Suprapubic skin (tissue), 4 donors: Measurements from ENCODE around the gene SFTPD. TPM values are rescaled to one million over a fixed set of nuclear protein-coding genes. Genes with fewer than 3 reads are reported as not detected.

Experiments
- total RNA-seq, 4 donors: library from RNA; depleted of rRNA; stranded (reverse); fragments of >200 nt; gene quantifications; one replicate each; pipeline ENCODE4 v1.1.0, GENCODE V29; 2016

The SFTPD gene
- total RNA-seq, 4 donors from 2014 or later = 2.7 to 4.7 (median 3.0) TPM; not detected in 1

Other genes with a start within 250 kb of the SFTPD start
- gene NUTM2B, start 245.9 kb downstream of the SFTPD start, total RNA-seq = under 1 TPM in 3 of 4 donors, not detected in 1; 0.11 to 0.25 (median 0.24) TPM
- not detected for gene NUTM2E, start 122.4 kb downstream of the SFTPD start, total RNA-seq
- 10 to 100 TPM; 34.0 to 90.8 (median 77.2) TPM for gene TMEM254, start 129.6 kb upstream of the SFTPD start, total RNA-seq
- 10 to 100 TPM in 2 of 4 donors, 1 to 10 TPM in 2; 5.6 to 18.5 (median 9.2) TPM for gene PLAC9, start 183.6 kb upstream of the SFTPD start, total RNA-seq